ENCODE measurements around the gene GALNT16. TPM values are rescaled to one million over a fixed set of nuclear protein-coding genes. Genes with fewer than 3 reads are reported as not detected.

Gene GALNT16
- total RNA-seq, 1 experiment from 2014 or later, result 4.0 TPM

GRCh38 chr14:69318901-69319475 is 59.0 kb downstream of the GALNT16 start:
- Mint-ChIP-seq H3K9me3 (ENCODE audit: low read depth, unreplicated experiment) (no peaks in the 10 kb centered on the region), H3K36me3 (ENCODE audit: insufficient read depth, unreplicated experiment) (no peaks in the 10 kb centered on the region), H3K27ac (ENCODE audit: unreplicated experiment) (no peak overlapping the region), H3K4me3 (ENCODE audit: low read depth, unreplicated experiment) (no peak overlapping the region), H3K27me3 (ENCODE audit: unreplicated experiment) (no peaks in the 10 kb centered on the region), H3K4me1 (ENCODE audit: low read depth, unreplicated experiment) (peaks cover 17% of the 10 kb centered on the region)
- CTCF ChIA-PET, result interaction anchor here (1.0 to 1.2 kb wide), 2 partner anchors 9 to 11 kb away, joined by 3 to 6 read pairs; no protein-coding TSS in a partner anchor
- TF ChIP-seq CTCF (IDR thresholded peaks at IDR 0.05; ENCODE audit: unreplicated experiment), result no peak
- intact Hi-C loops (cut with micrococcal nuclease; ENCODE audit: unreplicated experiment), result no loop called here
- no TSS peak for BruUV-seq (replicated peaks)
- no peak for DNase-seq

- H3K9me3 Mint-ChIP-seq (ENCODE audit: low read depth, unreplicated experiment), result no peaks in the 10 kb centered on the region
- no peak overlapping the region for H3K27ac Mint-ChIP-seq (ENCODE audit: unreplicated experiment)
- intact Hi-C loops (cut with micrococcal nuclease; ENCODE audit: unreplicated experiment), result no loop called here
- TF ChIP-seq CTCF (IDR thresholded peaks at IDR 0.05; ENCODE audit: unreplicated experiment), result no peak
- no peak overlapping the region for H3K4me3 Mint-ChIP-seq (ENCODE audit: low read depth, unreplicated experiment)
- CTCF ChIA-PET, result interaction anchor here (0.6 kb wide), 1 partner anchor 65 kb away, joined by 4 read pairs; no protein-coding TSS in a partner anchor
- no peak for DNase-seq
- BruUV-seq (replicated peaks), result no TSS peak
- H3K27me3 Mint-ChIP-seq (ENCODE audit: unreplicated experiment), result no peaks in the 10 kb centered on the region
- H3K4me1 Mint-ChIP-seq (ENCODE audit: low read depth, unreplicated experiment), result peaks cover 17% of the 10 kb centered on the region
- no peaks in the 10 kb centered on the region for H3K36me3 Mint-ChIP-seq (ENCODE audit: insufficient read depth, unreplicated experiment)
Measured at GRCh38 chr14:69319911-69320310, 60.0 kb downstream of the GALNT16 start.

DNA sequence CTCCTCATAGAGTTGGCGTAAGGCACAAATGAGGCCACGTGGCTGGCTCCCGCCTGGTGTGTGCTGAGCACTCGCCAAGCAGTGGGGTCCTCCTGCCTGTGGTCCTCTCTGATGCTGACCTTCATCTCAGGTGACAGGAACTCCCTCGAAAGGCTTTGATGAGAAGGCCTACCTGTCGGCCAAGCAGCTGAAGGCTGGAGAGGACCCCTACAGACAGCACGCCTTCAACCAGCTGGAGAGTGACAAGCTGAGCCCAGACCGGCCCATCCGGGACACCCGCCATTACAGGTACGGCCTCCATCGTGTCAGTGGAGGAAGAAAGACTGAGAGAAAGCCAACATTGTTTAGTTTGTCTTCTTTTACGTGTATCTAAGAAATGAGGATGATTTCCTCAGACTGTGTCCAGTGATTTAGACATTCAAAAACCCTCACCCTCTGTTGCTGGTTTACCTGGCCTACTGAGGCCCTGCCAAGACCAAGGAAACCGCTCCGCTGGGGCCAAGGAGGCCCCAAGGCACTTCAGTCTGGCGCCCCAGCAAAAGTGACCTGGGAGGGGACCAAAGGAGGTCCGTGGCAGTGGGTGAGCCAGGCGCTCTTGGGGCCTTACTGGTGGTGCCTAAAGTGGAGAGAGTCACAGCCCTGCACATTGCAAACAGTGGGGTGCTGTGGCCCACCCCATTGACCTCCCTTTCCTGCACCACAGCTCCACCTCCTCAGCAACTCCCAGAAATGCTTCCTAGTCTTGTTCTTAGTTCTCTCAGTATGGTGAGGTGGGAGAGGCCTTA is 60.8 kb downstream of the GALNT16 start:
- H3K27ac Mint-ChIP-seq (ENCODE audit: unreplicated experiment), result no peak overlapping the region
- intact Hi-C loops (cut with micrococcal nuclease; ENCODE audit: unreplicated experiment), result no loop called here
- peaks cover 17% of the 10 kb centered on the region for H3K4me1 Mint-ChIP-seq (ENCODE audit: low read depth, unreplicated experiment)
- TF ChIP-seq CTCF (IDR thresholded peaks at IDR 0.05; ENCODE audit: unreplicated experiment), result no peak
- no peaks in the 10 kb centered on the region for H3K9me3 Mint-ChIP-seq (ENCODE audit: low read depth, unreplicated experiment)
- no peak for DNase-seq
- BruUV-seq (replicated peaks), result no TSS peak
- H3K27me3 Mint-ChIP-seq (ENCODE audit: unreplicated experiment), result peaks cover under 1% of the 10 kb centered on the region
- no peak overlapping the region for H3K4me3 Mint-ChIP-seq (ENCODE audit: low read depth, unreplicated experiment)
- H3K36me3 Mint-ChIP-seq (ENCODE audit: insufficient read depth, unreplicated experiment), result no peaks in the 10 kb centered on the region
- CTCF ChIA-PET, result interaction anchor here (0.6 kb wide), 2 partner anchors 64 to 144 kb away, joined by 4 read pairs; no protein-coding TSS in a partner anchor

- no peak overlapping the region for H3K4me3 Mint-ChIP-seq (ENCODE audit: low read depth, unreplicated experiment)
- DNase-seq, result no peak
- H3K36me3 Mint-ChIP-seq (ENCODE audit: insufficient read depth, unreplicated experiment), result no peaks in the 10 kb centered on the region
- no peak for TF ChIP-seq CTCF (IDR thresholded peaks at IDR 0.05; ENCODE audit: unreplicated experiment)
- intact Hi-C loops (cut with micrococcal nuclease; ENCODE audit: unreplicated experiment), result no loop called here
- peaks cover 12% of the 10 kb centered on the region for H3K4me1 Mint-ChIP-seq (ENCODE audit: low read depth, unreplicated experiment)
- no TSS peak for BruUV-seq (replicated peaks)
- CTCF ChIA-PET, result interaction anchor here (0.7 to 0.8 kb wide), 2 partner anchors 59 to 138 kb away, joined by 3 read pairs; no protein-coding TSS in a partner anchor
- peaks cover 11% of the 10 kb centered on the region for H3K27me3 Mint-ChIP-seq (ENCODE audit: unreplicated experiment)
- no peak overlapping the region for H3K27ac Mint-ChIP-seq (ENCODE audit: unreplicated experiment)
- H3K9me3 Mint-ChIP-seq (ENCODE audit: low read depth, unreplicated experiment), result no peaks in the 10 kb centered on the region
Measured at GRCh38 chr14:69321601-69322330, 61.8 kb downstream of the GALNT16 start.

Measured in Calu3 (cell line).